Skeletal muscle satellite cell (primary cell): Measurements from ENCODE around the gene CT83. TPM values are rescaled to one million over a fixed set of nuclear protein-coding genes. Genes with fewer than 3 reads are reported as not detected.

Experiments
- H3K27me3 ChIP-seq: 2 replicates; pipeline ENCODE4 v1.7.0; 2013; ENCODE audit warnings: low read length; ENCODE audit not compliant: control insufficient read depth, insufficient read depth
- H3K36me3 ChIP-seq: 2 replicates; pipeline ENCODE4 v1.7.0; 2013; ENCODE audit warnings: mild to moderate bottlenecking, control low read depth, low read length; ENCODE audit not compliant: insufficient read depth
- H3K4me1 ChIP-seq: 2 replicates; pipeline ENCODE4 v1.7.0; 2013; ENCODE audit warnings: low read length; ENCODE audit not compliant: control insufficient read depth, insufficient read depth
- H3K4me2 ChIP-seq: 2 replicates; pipeline ENCODE4 v1.7.0; 2013; ENCODE audit warnings: mild to moderate bottlenecking, low read length
- H3K4me3 ChIP-seq: 2 replicates; pipeline ENCODE4 v1.7.0; 2013; ENCODE audit warnings: low read length
- H3K9ac ChIP-seq: 2 replicates; pipeline ENCODE4 v1.7.0; 2013; ENCODE audit warnings: mild to moderate bottlenecking, low read depth, low read length, moderate library complexity
- H3K9me3 ChIP-seq: replicated peaks from 2 replicates; pipeline ENCODE4 v1.7.0; 2013; ENCODE audit warnings: mild to moderate bottlenecking, control low read depth, low read length
- total RNA-seq: library from RNA; depleted of rRNA; stranded (reverse); fragments of >200 nt; gene quantifications from 2 replicates; pipeline ENCODE4 v1.2.3, GENCODE V29; 2012; rRNA removed

CT83 gene
- total RNA-seq, result not detected in 2 replicates

GRCh38 chrX:116462822-116463221, at the start of gene CT83:
TSS of gene CT83 (minus strand) at chrX:116462976. CDS start at chrX:116462856, 120 bp downstream.
- Histone ChIP-seq H3K9ac (no peak within 1 kb of the TSS), H3K36me3 (no peaks in the 10 kb centered on the region), H3K27me3 (peaks cover 4% of the 10 kb centered on the region), H3K4me3 (no peak within 1 kb of the TSS), H3K4me2 (no peak within 1 kb of the TSS), H3K4me1 (no peaks in the 10 kb centered on the region), H3K9me3 (no peaks in the 10 kb centered on the region)

- Histone ChIP-seq H3K9me3 (no peaks in the 10 kb centered on the region), H3K4me2 (no peak overlapping the region), H3K4me3 (no peak overlapping the region), H3K27me3 (no peaks in the 10 kb centered on the region), H3K36me3 (no peaks in the 10 kb centered on the region), H3K4me1 (no peaks in the 10 kb centered on the region), H3K9ac (no peak overlapping the region)
Measured at GRCh38 chrX:116499780-116500179, 37.0 kb upstream of the CT83 start.

GRCh38 chrX:116493271-116493670, 30.5 kb upstream of the CT83 start:
- H3K4me1 ChIP-seq, result no peaks in the 10 kb centered on the region
- no peak overlapping the region for H3K4me3 ChIP-seq
- no peaks in the 10 kb centered on the region for H3K9me3 ChIP-seq
- H3K27me3 ChIP-seq, result no peaks in the 10 kb centered on the region
- no peak overlapping the region for H3K4me2 ChIP-seq
- H3K9ac ChIP-seq, result no peak overlapping the region
- no peaks in the 10 kb centered on the region for H3K36me3 ChIP-seq

- H3K4me1 ChIP-seq, result no peaks in the 10 kb centered on the region
- H3K4me3 ChIP-seq, result no peak overlapping the region
- no peaks in the 10 kb centered on the region for H3K36me3 ChIP-seq
- H3K9ac ChIP-seq, result no peak overlapping the region
- no peak overlapping the region for H3K4me2 ChIP-seq
- H3K9me3 ChIP-seq, result no peaks in the 10 kb centered on the region
- H3K27me3 ChIP-seq, result no peaks in the 10 kb centered on the region
Measured at GRCh38 chrX:116490104-116490503, 27.3 kb upstream of the CT83 start.

- Histone ChIP-seq H3K27me3 (no peaks in the 10 kb centered on the region), H3K9ac (no peak overlapping the region), H3K36me3 (no peaks in the 10 kb centered on the region), H3K4me1 (no peaks in the 10 kb centered on the region), H3K4me2 (no peak overlapping the region), H3K9me3 (no peaks in the 10 kb centered on the region), H3K4me3 (no peak overlapping the region)
Measured at GRCh38 chrX:116480059-116480458, 17.3 kb upstream of the CT83 start.

GRCh38 chrX:116449156-116449555, 13.6 kb downstream of the CT83 start:
- no peak overlapping the region for H3K4me2 ChIP-seq
- H3K27me3 ChIP-seq, result no peaks in the 10 kb centered on the region
- H3K9ac ChIP-seq, result no peak overlapping the region
- H3K4me1 ChIP-seq, result no peaks in the 10 kb centered on the region
- H3K4me3 ChIP-seq, result no peak overlapping the region
- H3K9me3 ChIP-seq, result no peaks in the 10 kb centered on the region
- no peaks in the 10 kb centered on the region for H3K36me3 ChIP-seq

GRCh38 chrX:116436358-116436816, 26.4 kb downstream of the CT83 start, which contains the start of gene SLC6A14:
TSS of gene SLC6A14 (plus strand) at chrX:116436606. CDS start at chrX:116436710, 104 bp downstream.
- Histone ChIP-seq H3K9me3 (no peaks in the 10 kb centered on the region), H3K36me3 (no peaks in the 10 kb centered on the region), H3K4me1 (no peaks in the 10 kb centered on the region), H3K27me3 (peaks cover 6% of the 10 kb centered on the region), H3K9ac (no peak within 1 kb of the TSS), H3K4me3 (no peak within 1 kb of the TSS), H3K4me2 (no peak within 1 kb of the TSS)

- Histone ChIP-seq H3K36me3 (no peaks in the 10 kb centered on the region), H3K4me1 (no peaks in the 10 kb centered on the region), H3K4me2 (no peak overlapping the region), H3K4me3 (no peak overlapping the region), H3K9ac (no peak overlapping the region), H3K27me3 (peaks cover 6% of the 10 kb centered on the region), H3K9me3 (no peaks in the 10 kb centered on the region)
Measured at GRCh38 chrX:116435597-116435996, 27.2 kb downstream of the CT83 start.

- Histone ChIP-seq H3K9ac (no peak overlapping the region), H3K36me3 (no peaks in the 10 kb centered on the region), H3K4me1 (no peaks in the 10 kb centered on the region), H3K4me3 (no peak overlapping the region), H3K9me3 (no peaks in the 10 kb centered on the region), H3K27me3 (no peaks in the 10 kb centered on the region), H3K4me2 (no peak overlapping the region)
Measured at GRCh38 chrX:116427978-116428377, 34.8 kb downstream of the CT83 start.

GRCh38 chrX:116417968-116418367, 44.8 kb downstream of the CT83 start:
- no peaks in the 10 kb centered on the region for H3K9me3 ChIP-seq
- H3K36me3 ChIP-seq, result no peaks in the 10 kb centered on the region
- no peaks in the 10 kb centered on the region for H3K27me3 ChIP-seq
- no peak overlapping the region for H3K4me3 ChIP-seq
- no peaks in the 10 kb centered on the region for H3K4me1 ChIP-seq
- H3K4me2 ChIP-seq, result no peak overlapping the region
- no peak overlapping the region for H3K9ac ChIP-seq

- Histone ChIP-seq H3K4me2 (no peak overlapping the region), H3K27me3 (no peaks in the 10 kb centered on the region), H3K36me3 (no peaks in the 10 kb centered on the region), H3K4me1 (no peaks in the 10 kb centered on the region), H3K9me3 (no peaks in the 10 kb centered on the region), H3K9ac (no peak overlapping the region), H3K4me3 (no peak overlapping the region)
Measured at GRCh38 chrX:116417214-116417613, 45.6 kb downstream of the CT83 start.

- H3K9ac ChIP-seq, result no peak overlapping the region
- no peak overlapping the region for H3K4me3 ChIP-seq
- H3K4me2 ChIP-seq, result no peak overlapping the region
Measured at GRCh38 chrX:116413273-116413672, 49.5 kb downstream of the CT83 start.

More at GRCh38 chrX:116413273-116413672, 49.5 kb downstream of the CT83 start:
- H3K36me3 ChIP-seq, result no peaks in the 10 kb centered on the region
- peaks cover 4% of the 10 kb centered on the region for H3K27me3 ChIP-seq
- H3K9me3 ChIP-seq, result no peaks in the 10 kb centered on the region
- no peaks in the 10 kb centered on the region for H3K4me1 ChIP-seq
